IMR-90 (cell line): ENCODE data around the gene ALK. TPM values are rescaled to one million over a fixed set of nuclear protein-coding genes. Genes with fewer than 3 reads are reported as not detected.

Source experiments
- ATAC-seq: fragments of 200-7000 bp; cut with Tn5 transposase; 2 replicates; pipeline ENCODE4 v1.9.1; 2020; ENCODE audit warnings: low read depth, mild to moderate bottlenecking, moderate library complexity
- BruUV-seq: library from RNA; stranded (reverse); fragments of 400-500 nt; replicated peaks from 2 replicates; lab custom pipeline; 2021; lab: Mats Ljungman, UMichigan
- CTCF ChIA-PET: fragments of 300-600 bp; formaldehyde crosslinking; extraction: SDS; loops from one replicate; lab custom pipeline; 2021; ENCODE audit warnings: antibody characterized with exemption; lab: Yijun Ruan, JAX
- POLR2A ChIA-PET: fragments of 300-600 bp; sonication (Branson Sonifier 250); formaldehyde crosslinking; loops from one replicate; lab custom pipeline; 2022; ENCODE audit warnings: antibody characterized with exemption; ENCODE audit not compliant: unreplicated experiment; lab: Charles Lee
- DNase-seq: peaks from one replicate; pipeline ENCODE4 v3.0.0; 2013
- H2AFZ ChIP-seq: replicated peaks from 2 replicates; pipeline ENCODE3; 2013; ENCODE audit warnings: low read length, mild to moderate bottlenecking; ENCODE audit not compliant: poor library complexity
- H2AK5ac ChIP-seq: 2 replicates; pipeline ENCODE4 v1.6.1; 2013; ENCODE audit warnings: low read depth, low read length, inconsistent platforms
- H2AK9ac ChIP-seq: replicated peaks from 2 replicates; pipeline ENCODE3; 2013; ENCODE audit warnings: mild to moderate bottlenecking, low read depth, low read length, moderate library complexity; ENCODE audit not compliant: poor library complexity
- H2BK120ac ChIP-seq: 2 replicates; pipeline ENCODE4 v1.6.1; 2013; ENCODE audit warnings: low read depth, low read length, inconsistent platforms
- H2BK15ac ChIP-seq: 3 replicates; pipeline ENCODE4 v1.6.1; 2013; ENCODE audit warnings: low read depth, low read length, inconsistent platforms
- H2BK20ac ChIP-seq: 2 replicates; pipeline ENCODE4 v1.6.1; 2013; ENCODE audit warnings: low read depth, mild to moderate bottlenecking, inconsistent platforms, low read length, moderate library complexity
- H2BK5ac ChIP-seq: 2 replicates; pipeline ENCODE4 v1.6.1; 2013; ENCODE audit warnings: mild to moderate bottlenecking, low read depth, low read length, inconsistent platforms; ENCODE audit not compliant: poor library complexity, severe bottlenecking
- H3K14ac ChIP-seq: replicated peaks from 2 replicates; pipeline ENCODE4 v1.6.1; 2013; ENCODE audit warnings: low read depth, low read length, inconsistent platforms
- H3K18ac ChIP-seq: 2 replicates; pipeline ENCODE4 v1.6.1; 2013; ENCODE audit warnings: low read depth, low read length, control low read depth
- H3K23ac ChIP-seq: 2 replicates; pipeline ENCODE4 v1.6.1; 2013; ENCODE audit warnings: low read depth, low read length, inconsistent platforms
- H3K27ac ChIP-seq: 2 replicates; pipeline ENCODE4 v1.5.1; 2013; ENCODE audit warnings: mild to moderate bottlenecking, control low read depth, low read length; ENCODE audit not compliant: insufficient read depth
- H3K27me3 ChIP-seq: 2 replicates; pipeline ENCODE4 v1.6.1; 2013; ENCODE audit warnings: low read length; ENCODE audit not compliant: control insufficient read depth, insufficient read depth
- H3K36me3 ChIP-seq: 2 replicates; pipeline ENCODE4 v1.6.1; 2013; ENCODE audit warnings: low read length, mixed read lengths; ENCODE audit not compliant: control insufficient read depth, insufficient read depth
- H3K4ac ChIP-seq: 2 replicates; pipeline ENCODE4 v1.6.1; 2013; ENCODE audit warnings: low read depth, low read length, inconsistent platforms
- H3K4me1 ChIP-seq: 2 replicates; pipeline ENCODE4 v1.6.1; 2013; ENCODE audit warnings: low read length, mixed read lengths; ENCODE audit not compliant: control insufficient read depth, insufficient read depth
- H3K4me2 ChIP-seq: 2 replicates; pipeline ENCODE4 v1.6.1; 2013; ENCODE audit warnings: low read depth, mild to moderate bottlenecking, control low read depth, low read length, moderate library complexity
- H3K4me3 ChIP-seq: 2 replicates; pipeline ENCODE4 v1.5.1; 2013; ENCODE audit warnings: low read depth, mild to moderate bottlenecking, control low read depth, low read length, moderate library complexity; ENCODE audit not compliant: insufficient read depth
- H3K56ac ChIP-seq: 2 replicates; pipeline ENCODE4 v1.6.1; 2013; ENCODE audit warnings: low read length, inconsistent platforms; ENCODE audit not compliant: insufficient read depth; ENCODE audit errors: extremely low read depth
- H3K79me1 ChIP-seq, 2 experiments: 2 replicates each; pipeline ENCODE4 v1.6.1; 2013; ENCODE audit warnings: low read length in 2 of 2, inconsistent platforms in 1 of 2, low read depth in 1 of 2
- H3K9ac ChIP-seq: 2 replicates; pipeline ENCODE4 v1.6.1; 2013; ENCODE audit warnings: low read depth, low read length, control low read depth
- H3K9me1 ChIP-seq: 2 replicates; pipeline ENCODE4 v1.6.1; 2013; ENCODE audit warnings: low read length, inconsistent platforms; ENCODE audit not compliant: insufficient read depth
- H3K9me3 ChIP-seq: 2 replicates; pipeline ENCODE4 v1.6.1; 2013; ENCODE audit warnings: low read length; ENCODE audit not compliant: control insufficient read depth, insufficient read depth
- H4K20me1 ChIP-seq: 2 replicates; pipeline ENCODE4 v1.6.1; 2013; ENCODE audit warnings: low read length, inconsistent platforms; ENCODE audit not compliant: insufficient read depth
- H4K5ac ChIP-seq: 2 replicates; pipeline ENCODE4 v1.6.1; 2013; ENCODE audit warnings: mild to moderate bottlenecking, low read depth, low read length, control low read depth
- H4K8ac ChIP-seq, 2 experiments: 2 replicates each; pipeline ENCODE4 v1.6.1; 2013; ENCODE audit warnings: low read depth in 2 of 2, low read length in 2 of 2, control low read depth in 1 of 2, inconsistent platforms in 1 of 2
- H4K91ac ChIP-seq: 2 replicates; pipeline ENCODE4 v1.6.1; 2013; ENCODE audit warnings: low read depth, low read length, inconsistent platforms; ENCODE audit not compliant: insufficient read depth
- BHLHE40 ChIP-seq: fragments of 150-350 bp; IDR thresholded peaks from 2 replicates; pipeline ENCODE4 v1.6.1; 2016; ENCODE audit warnings: mild to moderate bottlenecking, low read depth, low read length
- CEBPB ChIP-seq: IDR thresholded peaks from 2 replicates; pipeline ENCODE4 v1.6.1; 2012; ENCODE audit warnings: low read depth, low read length, improper control_type of control experiment
- CTCF ChIP-seq: conservative IDR thresholded peaks from 2 replicates; pipeline ENCODE4 v1.5.1; 2012; ENCODE audit warnings: mild to moderate bottlenecking, low read depth, low read length, improper control_type of control experiment
- ELK1 ChIP-seq: fragments of 150-350 bp; IDR thresholded peaks from 2 replicates; pipeline ENCODE4 v1.6.1; 2016; ENCODE audit warnings: low read depth, mild to moderate bottlenecking, low read length, moderate library complexity, borderline replicate concordance
- MAFK ChIP-seq: IDR thresholded peaks from 2 replicates; pipeline ENCODE4 v1.6.1; 2012; ENCODE audit warnings: low read depth, low read length, improper control_type of control experiment
- MXI1 ChIP-seq: IDR thresholded peaks from 2 replicates; pipeline ENCODE4 v1.6.1; 2012; ENCODE audit warnings: low read depth, mild to moderate bottlenecking, low read length, moderate library complexity, borderline replicate concordance
- NFE2L2 ChIP-seq: fragments of 150-350 bp; IDR thresholded peaks from 2 replicates; pipeline ENCODE4 v1.6.1; 2016; ENCODE audit warnings: low read depth, mild to moderate bottlenecking, low read length
- POLR2A ChIP-seq: IDR thresholded peaks from 2 replicates; pipeline ENCODE4 v1.6.1; 2012; ENCODE audit warnings: mild to moderate bottlenecking, low read depth, low read length
- RAD21 ChIP-seq: IDR thresholded peaks from 2 replicates; pipeline ENCODE4 v1.6.1; 2012; ENCODE audit warnings: low read length, improper control_type of control experiment
- RCOR1 ChIP-seq: IDR thresholded peaks from 2 replicates; pipeline ENCODE4 v1.6.1; 2012; ENCODE audit warnings: mild to moderate bottlenecking, low read length, improper control_type of control experiment; ENCODE audit not compliant: insufficient replicate concordance
- RFX5 ChIP-seq: IDR thresholded peaks from 2 replicates; pipeline ENCODE4 v1.8.0; 2012; ENCODE audit warnings: low read depth, mild to moderate bottlenecking, low read length, moderate library complexity
- SMC3 ChIP-seq: fragments of 150-350 bp; IDR thresholded peaks from 2 replicates; pipeline ENCODE4 v1.6.1; 2016; ENCODE audit warnings: low read depth, mild to moderate bottlenecking, antibody characterized with exemption, low read length, moderate library complexity
- WGBS, 2 experiments: methylation state at CpG; one replicate each; pipeline versions ENCODE4 v1.1.5 to v1.1.7; 2013; ENCODE audit warnings: missing lambda C conversion rate in 2 of 2; ENCODE audit not compliant: insufficient read length in 1 of 2; ENCODE audit errors: extremely low coverage in 2 of 2; 5-methylcytosine and 5-hydroxymethylcytosine counted together
- dilution Hi-C: fragments of 300-500 bp; cut with HindIII; formaldehyde crosslinking; loops from one replicate; pipeline ENCODE4 v1.14.3; 2018; ENCODE audit warnings: low sequenced_read_pairs; ENCODE audit not compliant: unreplicated experiment
- in situ Hi-C: fragments of 300-500 bp; cut with MboI; formaldehyde crosslinking; loops from 3 replicates; pipeline ENCODE4 v1.14.3; 2019; ENCODE audit warnings: low sequenced_read_pairs, inconsistent platforms, mixed read lengths
- intact Hi-C: fragments of 100-400 bp; cut with micrococcal nuclease; formaldehyde crosslinking; loops from 2 replicates; pipeline ENCODE4 v1.10.0; 2022
- polyA plus RNA-seq, 3 experiments: library from polyadenylated mRNA; depleted of rRNA; stranded (reverse); fragments of >200 nt; gene quantifications; 2 replicates each; pipeline ENCODE4 v1.2.3, GENCODE V29; 2012; ENCODE audit warnings: low replicate concordance in 1 of 3
- total RNA-seq: library from RNA; depleted of rRNA; stranded (reverse); fragments of >200 nt; gene quantifications from 2 replicates; pipeline ENCODE4 v1.2.3, GENCODE V29; 2012

The ALK gene
- total and polyA plus RNA-seq, 2 of the 4 experiments (the other 2 are of a cell fraction) = not detected

- no peak for ATAC-seq
- H3K27me3 ChIP-seq = peaks cover 34% of the 10 kb centered on the region
These were observed 648.2 kb downstream of the ALK start for GRCh38 chr2:29273004-29273684.

More at GRCh38 chr2:29273004-29273684, 648.2 kb downstream of the ALK start:
- TF ChIP-seq NFE2L2 (no peak), RCOR1 (no peak), SMC3 (no peak), CTCF (no peak), MXI1 (no peak), ELK1 (no peak), RFX5 (no peak), POLR2A (no peak), CEBPB (no peak), RAD21 (no peak), MAFK (no peak), BHLHE40 (no peak)
- Histone ChIP-seq H4K91ac (no peak overlapping the region), H2AK5ac (no peak overlapping the region), H3K56ac (no peak overlapping the region), H4K8ac (no peak overlapping the region), H2BK5ac (no peak overlapping the region), H3K4me3 (no peak overlapping the region), H2BK120ac (no peak overlapping the region), H3K79me1 (no peaks in the 10 kb centered on the region), H2AK9ac (no peak overlapping the region), H3K4me1 (no peaks in the 10 kb centered on the region), H3K4me2 (no peak overlapping the region), H3K4ac (no peak overlapping the region), H3K14ac (no peak overlapping the region), H3K18ac (no peak overlapping the region), H2AFZ (no peak overlapping the region), H2BK20ac (no peak overlapping the region), H3K23ac (no peak overlapping the region), H4K5ac (no peak overlapping the region), H4K20me1 (no peaks in the 10 kb centered on the region), H2BK15ac (no peak overlapping the region), H3K9me3 (no peaks in the 10 kb centered on the region), H3K9ac (no peak overlapping the region), H3K27ac (no peak overlapping the region), H3K36me3 (no peaks in the 10 kb centered on the region), H3K9me1 (no peaks in the 10 kb centered on the region)
- DNase-seq = no peak
- no TSS peak for BruUV-seq
- ChIA-PET POLR2A (no interaction called here), CTCF (interaction anchor here (1.0 kb wide), 1 partner anchor 13 kb away, joined by 3 read pairs; no protein-coding TSS in a partner anchor)
- intact Hi-C loops = no loop called here
- dilution Hi-C loops = no loop called here
- in situ Hi-C loops = no loop called here
- no CpG with 5 or more reads among the region's 6 CpGs for WGBS, 2 experiments
